HL-60/S4 treated with phorbol 12-myristate 13-acetate at 8.2 ng/mL for 4 days and 3 days (cell line): ENCODE measurements around the gene SEL1L2.

Experiments used
- in situ Hi-C: fragments of 300-500 bp; cut with MboI; formaldehyde crosslinking; loops from 2 replicates; pipeline ENCODE4 v1.15.0; 2022; ENCODE audit warnings: low sequenced_read_pairs

SEL1L2 gene

GRCh38 chr20:13824459-13824858, 166.0 kb downstream of the SEL1L2 start:
- in situ Hi-C loops: no loop called here

- in situ Hi-C loops: no loop called here
These were observed 168.0 kb downstream of the SEL1L2 start for GRCh38 chr20:13822459-13822858.

GRCh38 chr20:13821876-13822275, 168.5 kb downstream of the SEL1L2 start:
- in situ Hi-C loops: no loop called here

GRCh38 chr20:13819885-13820645, 170.3 kb downstream of the SEL1L2 start:
- in situ Hi-C loops: no loop called here

- in situ Hi-C loops: no loop called here
These were observed 173.1 kb downstream of the SEL1L2 start for GRCh38 chr20:13817342-13817741.

- in situ Hi-C loops: no loop called here
These were observed 173.7 kb downstream of the SEL1L2 start for GRCh38 chr20:13816757-13817156.

- in situ Hi-C loops: no loop called here
These were observed 175.7 kb downstream of the SEL1L2 start for GRCh38 chr20:13814672-13815071.

- in situ Hi-C loops: no loop called here
These were observed 176.5 kb downstream of the SEL1L2 start for GRCh38 chr20:13813910-13814309.

- in situ Hi-C loops: no loop called here
These were observed 180.0 kb downstream of the SEL1L2 start for GRCh38 chr20:13810446-13810845.

- in situ Hi-C loops: no loop called here
These were observed 180.6 kb downstream of the SEL1L2 start for GRCh38 chr20:13809855-13810254.

- in situ Hi-C loops: no loop called here
These were observed 181.0 kb downstream of the SEL1L2 start for GRCh38 chr20:13809373-13809772.

- in situ Hi-C loops: no loop called here
These were observed 189.7 kb downstream of the SEL1L2 start for GRCh38 chr20:13800728-13801134.

GRCh38 chr20:13799974-13800373, 190.4 kb downstream of the SEL1L2 start:
- in situ Hi-C loops: no loop called here
